ENCODE measurements around the gene TMEM231.

Gene TMEM231

DNA sequence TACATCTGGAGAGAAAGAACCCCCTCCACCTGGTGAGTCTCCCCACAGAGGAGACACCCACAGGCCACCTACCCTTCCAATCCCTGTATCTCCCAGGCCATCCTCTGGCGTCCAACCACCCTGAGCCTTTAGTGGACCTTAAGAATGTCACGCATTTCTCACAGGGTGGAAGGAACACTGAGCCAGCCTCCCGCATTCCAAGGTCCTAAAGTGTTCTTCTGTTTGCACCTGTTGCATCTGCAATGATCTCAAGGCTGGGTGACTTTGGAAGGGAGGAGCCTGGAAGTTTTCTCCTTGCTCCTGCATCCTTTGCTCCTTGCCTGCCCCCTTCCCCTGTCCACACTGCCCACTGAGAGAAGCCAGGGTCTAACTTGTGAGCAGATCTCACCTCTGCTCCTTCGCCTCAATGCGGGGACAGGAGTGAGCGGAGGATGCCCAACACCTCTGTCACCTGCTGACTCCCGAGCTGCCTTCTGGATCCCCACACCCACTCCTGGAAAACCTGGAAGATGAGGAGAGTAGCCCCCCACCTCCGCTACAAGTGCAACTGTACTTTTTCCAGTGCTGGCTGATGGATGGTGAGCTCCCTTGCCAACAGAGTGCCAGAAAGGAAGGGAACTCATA, 23.8 kb downstream of the TMEM231 start:
- H3K4me1 ChIP-seq (ENCODE audit: low read length): no peaks in the 10 kb centered on the region
- H3K27ac ChIP-seq (ENCODE audit: low read length): no peak overlapping the region
- H3K4me3 ChIP-seq (ENCODE audit: low read length): no peak overlapping the region
- no peaks in the 10 kb centered on the region for H3K9me3 ChIP-seq (replicated peaks; ENCODE audit: insufficient read depth, low read length)
- no peaks in the 10 kb centered on the region for H3K27me3 ChIP-seq (replicated peaks; ENCODE audit: insufficient read depth, low read length)
- no peaks in the 10 kb centered on the region for H3K79me2 ChIP-seq (ENCODE audit: low read length)
- H4K20me1 ChIP-seq (ENCODE audit: insufficient read depth, low read length): no peaks in the 10 kb centered on the region
- H3K4me2 ChIP-seq (ENCODE audit: low read depth, low read length): no peak overlapping the region
- H3F3A ChIP-seq (ENCODE audit: insufficient read depth, low read length): no peaks in the 10 kb centered on the region
- no peak for DNase-seq
- H3K9ac ChIP-seq (ENCODE audit: low read length): no peak overlapping the region
- H3K36me3 ChIP-seq (replicated peaks; ENCODE audit: insufficient read depth, low read length): no peaks in the 10 kb centered on the region
- H3K9me2 ChIP-seq (replicated peaks; ENCODE audit: insufficient read depth, low read length): no peaks in the 10 kb centered on the region
- no peak for TF ChIP-seq EZH2phosphoT487 (IDR thresholded peaks at IDR 0.05; ENCODE audit: low read length)
- no peak for TF ChIP-seq EZH2 (optimal IDR thresholded peaks at IDR 0.05; ENCODE audit: low read depth, low read length)
- no peak for TF ChIP-seq CTCF (IDR thresholded peaks at IDR 0.05; ENCODE audit: low read length)
- H2AFZ ChIP-seq (ENCODE audit: low read length): no peak overlapping the region

- Histone ChIP-seq H3K4me3 (ENCODE audit: low read length) (no peak overlapping the region), H3K9ac (ENCODE audit: low read length) (no peak overlapping the region), H3K4me1 (ENCODE audit: low read length) (no peaks in the 10 kb centered on the region), H2AFZ (ENCODE audit: low read length) (no peak overlapping the region), H3K36me3 (replicated peaks; ENCODE audit: insufficient read depth, low read length) (no peaks in the 10 kb centered on the region), H3K79me2 (ENCODE audit: low read length) (no peaks in the 10 kb centered on the region), H4K20me1 (ENCODE audit: insufficient read depth, low read length) (no peaks in the 10 kb centered on the region), H3K27me3 (replicated peaks; ENCODE audit: insufficient read depth, low read length) (no peaks in the 10 kb centered on the region), H3F3A (ENCODE audit: insufficient read depth, low read length) (no peaks in the 10 kb centered on the region), H3K27ac (ENCODE audit: low read length) (no peak overlapping the region), H3K9me2 (replicated peaks; ENCODE audit: insufficient read depth, low read length) (no peaks in the 10 kb centered on the region), H3K9me3 (replicated peaks; ENCODE audit: insufficient read depth, low read length) (no peaks in the 10 kb centered on the region), H3K4me2 (ENCODE audit: low read depth, low read length) (no peak overlapping the region)
- DNase-seq: no peak
- no peak for TF ChIP-seq CTCF (IDR thresholded peaks at IDR 0.05; ENCODE audit: low read length)
- no peak for TF ChIP-seq EZH2 (optimal IDR thresholded peaks at IDR 0.05; ENCODE audit: low read depth, low read length)
- no peak for TF ChIP-seq EZH2phosphoT487 (IDR thresholded peaks at IDR 0.05; ENCODE audit: low read length)
These were observed 26.1 kb downstream of the TMEM231 start for GRCh38 chr16:75529959-75530358.

GRCh38 chr16:75529056-75529905, 26.8 kb downstream of the TMEM231 start:
- TF ChIP-seq CTCF (IDR thresholded peaks at IDR 0.05; ENCODE audit: low read length): no peak
- no peak for TF ChIP-seq EZH2 (optimal IDR thresholded peaks at IDR 0.05; ENCODE audit: low read depth, low read length)
- TF ChIP-seq EZH2phosphoT487 (IDR thresholded peaks at IDR 0.05; ENCODE audit: low read length): no peak
- Histone ChIP-seq H3K36me3 (replicated peaks; ENCODE audit: insufficient read depth, low read length) (no peaks in the 10 kb centered on the region), H3K4me1 (ENCODE audit: low read length) (no peaks in the 10 kb centered on the region), H3F3A (ENCODE audit: insufficient read depth, low read length) (no peaks in the 10 kb centered on the region), H3K4me2 (ENCODE audit: low read depth, low read length) (no peak overlapping the region), H3K79me2 (ENCODE audit: low read length) (no peaks in the 10 kb centered on the region), H3K9me2 (replicated peaks; ENCODE audit: insufficient read depth, low read length) (no peaks in the 10 kb centered on the region), H3K4me3 (ENCODE audit: low read length) (no peak overlapping the region), H4K20me1 (ENCODE audit: insufficient read depth, low read length) (no peaks in the 10 kb centered on the region), H3K9ac (ENCODE audit: low read length) (no peak overlapping the region), H2AFZ (ENCODE audit: low read length) (no peak overlapping the region), H3K27ac (ENCODE audit: low read length) (no peak overlapping the region), H3K9me3 (replicated peaks; ENCODE audit: insufficient read depth, low read length) (no peaks in the 10 kb centered on the region), H3K27me3 (replicated peaks; ENCODE audit: insufficient read depth, low read length) (no peaks in the 10 kb centered on the region)
- no peak for DNase-seq
